Muscle layer of colon (tissue), 2 donors: ENCODE data around the gene SENP7.

Source experiments
- H3K27ac ChIP-seq: one replicate; pipeline ENCODE4 v1.7.0; 2013; ENCODE audit warnings: low read depth, mild to moderate bottlenecking, low read length, moderate library complexity
- H3K27me3 ChIP-seq, 2 donors: one replicate each; pipeline ENCODE4 v1.7.0; 2013; ENCODE audit warnings: low read length in 2 of 2, mild to moderate bottlenecking in 2 of 2; ENCODE audit not compliant: insufficient read depth in 2 of 2, control insufficient read depth in 1 of 2
- H3K36me3 ChIP-seq: one replicate; pipeline ENCODE4 v1.7.0; 2013; ENCODE audit warnings: mild to moderate bottlenecking, low read length; ENCODE audit not compliant: insufficient read depth
- H3K4me1 ChIP-seq: one replicate; pipeline ENCODE4 v1.7.0; 2013; ENCODE audit warnings: mild to moderate bottlenecking, low read length; ENCODE audit not compliant: insufficient read depth
- H3K4me3 ChIP-seq, 2 donors: one replicate each; pipeline ENCODE4 v1.7.0; 2013; ENCODE audit warnings: low read length in 2 of 2, low read depth in 1 of 2, mild to moderate bottlenecking in 1 of 2, moderate library complexity in 1 of 2
- H3K9ac ChIP-seq: one replicate; pipeline ENCODE4 v1.7.0; 2013; ENCODE audit warnings: low read length
- H3K9me3 ChIP-seq: one replicate; pipeline ENCODE4 v1.7.0; 2013; ENCODE audit warnings: mild to moderate bottlenecking, low read length
- donor health status: abdominal sarcoma.
- donor health status: Adenocarcinoma of cecum.

Gene SENP7

DNA sequence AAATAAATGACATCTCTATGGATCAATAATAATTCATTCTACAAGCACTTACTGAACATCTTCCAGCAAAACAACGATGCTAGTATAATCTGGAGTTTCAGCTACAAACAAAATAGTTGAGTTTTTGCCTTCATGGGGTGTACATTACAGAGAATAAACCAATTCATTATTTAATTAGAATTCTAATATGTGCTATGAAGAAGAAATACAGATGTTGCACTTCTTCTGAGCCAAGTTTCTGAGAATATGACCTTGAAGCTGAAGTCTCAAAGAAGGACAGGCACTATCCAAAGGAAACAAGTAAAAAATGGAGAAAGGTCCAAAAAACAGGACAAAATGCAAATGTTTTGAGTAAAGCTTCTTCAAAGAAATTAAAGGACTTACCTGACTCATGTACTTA is 94.2 kb downstream of the SENP7 start:
- Histone ChIP-seq H3K27ac (no peak overlapping the region), H3K9me3 (no peaks in the 10 kb centered on the region), H3K27me3 (no peaks in the 10 kb centered on the region), H3K4me3 (no peak overlapping the region), H3K36me3 (no peaks in the 10 kb centered on the region), H3K9ac (no peak overlapping the region), H3K4me1 (no peaks in the 10 kb centered on the region)

DNA sequence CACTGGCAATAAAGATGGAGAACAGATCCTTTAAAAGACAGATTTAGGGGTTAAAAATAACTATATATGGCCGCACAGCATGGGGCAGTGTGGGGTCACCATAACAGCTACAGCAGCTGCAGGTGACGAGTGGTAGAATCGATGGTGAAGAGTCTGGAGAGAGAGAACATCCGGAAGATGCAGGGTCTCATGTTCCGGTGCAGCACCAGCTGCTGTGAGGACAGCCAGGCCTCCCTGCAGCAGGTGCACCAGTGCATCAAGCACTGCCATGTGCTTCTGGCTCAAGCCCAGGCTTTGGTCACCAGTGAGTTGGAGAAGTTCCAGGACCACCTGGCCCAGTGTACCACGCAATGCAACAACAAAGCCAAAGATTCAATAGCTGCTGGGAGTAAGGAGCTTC is 98.9 kb downstream of the SENP7 start:
- H3K36me3 ChIP-seq, result no peaks in the 10 kb centered on the region
- no peaks in the 10 kb centered on the region for H3K27me3 ChIP-seq
- H3K9ac ChIP-seq, result no peak overlapping the region

GRCh38 chr3:101413656-101414055 is 99.4 kb downstream of the SENP7 start:
- H3K27me3 ChIP-seq, result no peaks in the 10 kb centered on the region
- no peaks in the 10 kb centered on the region for H3K9me3 ChIP-seq
- H3K4me3 ChIP-seq, result no peak overlapping the region
- no peak overlapping the region for H3K27ac ChIP-seq
- H3K4me1 ChIP-seq, result no peaks in the 10 kb centered on the region
- no peak overlapping the region for H3K9ac ChIP-seq
- no peaks in the 10 kb centered on the region for H3K36me3 ChIP-seq

More for the DNA sequence above, 98.9 kb downstream of the SENP7 start:
- H3K27ac ChIP-seq, result no peak overlapping the region
- H3K4me3 ChIP-seq, result no peak overlapping the region
- H3K9me3 ChIP-seq, result no peaks in the 10 kb centered on the region
- no peaks in the 10 kb centered on the region for H3K4me1 ChIP-seq

GRCh38 chr3:101391413-101391950 is 121.5 kb downstream of the SENP7 start:
- Histone ChIP-seq H3K4me3 (no peak overlapping the region), H3K9ac (no peak overlapping the region), H3K27me3 (no peaks in the 10 kb centered on the region), H3K36me3 (no peaks in the 10 kb centered on the region), H3K4me1 (peaks cover 5% of the 10 kb centered on the region), H3K9me3 (no peaks in the 10 kb centered on the region), H3K27ac (no peak overlapping the region)

DNA sequence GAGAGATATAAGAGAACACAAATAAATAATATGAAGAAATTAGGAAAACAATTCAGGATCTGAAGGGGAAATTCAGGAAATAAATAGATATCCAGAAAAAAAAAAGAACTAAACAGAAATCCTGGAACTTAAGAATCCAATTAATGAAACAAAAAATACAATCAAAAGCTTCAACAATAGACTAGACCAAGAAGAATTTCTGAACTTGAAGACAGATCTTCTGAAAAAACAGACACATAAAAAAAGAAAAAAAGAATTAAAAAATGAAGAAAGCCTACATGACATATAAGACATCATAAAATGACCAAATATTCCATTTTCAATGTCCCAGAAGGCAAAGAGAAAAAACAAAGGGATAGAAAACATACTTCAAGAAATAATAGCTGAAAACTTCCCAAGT is 124.3 kb downstream of the SENP7 start:
- Histone ChIP-seq H3K27ac (no peak overlapping the region), H3K36me3 (no peaks in the 10 kb centered on the region), H3K27me3 (no peaks in the 10 kb centered on the region), H3K4me3 (no peak overlapping the region), H3K4me1 (peaks cover 18% of the 10 kb centered on the region), H3K9me3 (no peaks in the 10 kb centered on the region), H3K9ac (no peak overlapping the region)

DNA sequence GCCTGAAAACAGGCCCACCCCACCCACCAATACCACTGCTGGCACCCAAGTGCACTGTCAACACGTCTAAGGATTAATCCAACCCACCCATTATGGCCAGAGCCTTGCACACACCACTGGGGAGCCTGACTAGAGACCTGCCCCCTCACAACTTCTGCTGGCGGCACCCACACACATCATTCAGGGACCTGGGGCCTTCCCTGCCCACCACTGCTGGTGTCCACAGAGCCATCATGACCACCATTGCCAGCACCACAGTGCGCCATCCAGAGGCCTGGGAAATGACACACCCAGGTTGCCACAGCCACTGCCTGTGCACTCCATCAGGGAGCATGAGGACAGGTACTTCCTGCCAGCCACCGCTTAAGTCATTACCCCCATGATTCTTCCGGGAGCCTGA is 125.7 kb downstream of the SENP7 start:
- H3K4me3 ChIP-seq, result no peak overlapping the region
- H3K27me3 ChIP-seq, result no peaks in the 10 kb centered on the region
- H3K36me3 ChIP-seq, result no peaks in the 10 kb centered on the region
- peaks cover 26% of the 10 kb centered on the region for H3K4me1 ChIP-seq
- H3K9me3 ChIP-seq, result no peaks in the 10 kb centered on the region
- H3K27ac ChIP-seq, result no peak overlapping the region
- H3K9ac ChIP-seq, result no peak overlapping the region

GRCh38 chr3:101384426-101384825 is 128.6 kb downstream of the SENP7 start:
- Histone ChIP-seq H3K4me3 (no peak overlapping the region), H3K9me3 (no peaks in the 10 kb centered on the region), H3K27me3 (no peaks in the 10 kb centered on the region), H3K36me3 (no peaks in the 10 kb centered on the region), H3K9ac (no peak overlapping the region), H3K4me1 (peaks cover 32% of the 10 kb centered on the region), H3K27ac (no peak overlapping the region)

DNA sequence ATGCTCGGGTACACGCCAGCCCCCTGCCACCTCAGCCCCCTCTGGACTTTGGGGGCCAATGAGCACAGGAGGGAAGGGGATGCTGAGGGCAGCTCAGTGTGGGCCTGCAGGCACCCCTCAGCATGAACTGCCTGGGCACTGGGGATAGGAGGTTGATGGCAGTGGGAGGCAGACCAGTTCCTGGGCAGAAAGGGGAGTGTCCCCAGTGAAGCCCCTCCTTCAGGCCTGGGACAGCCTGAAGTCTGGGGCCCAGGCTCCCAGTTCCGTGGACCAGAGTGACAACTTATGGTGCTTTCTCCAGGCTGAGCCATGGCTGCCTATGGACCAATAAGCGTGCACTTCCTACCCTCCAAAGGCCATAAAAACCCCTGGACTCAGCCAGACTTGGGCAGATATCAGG is 129.4 kb downstream of the SENP7 start:
- Histone ChIP-seq H3K27ac (no peak overlapping the region), H3K9me3 (no peaks in the 10 kb centered on the region), H3K4me1 (peaks cover 32% of the 10 kb centered on the region), H3K27me3 (no peaks in the 10 kb centered on the region), H3K4me3 (no peak overlapping the region), H3K36me3 (no peaks in the 10 kb centered on the region), H3K9ac (no peak overlapping the region)

DNA sequence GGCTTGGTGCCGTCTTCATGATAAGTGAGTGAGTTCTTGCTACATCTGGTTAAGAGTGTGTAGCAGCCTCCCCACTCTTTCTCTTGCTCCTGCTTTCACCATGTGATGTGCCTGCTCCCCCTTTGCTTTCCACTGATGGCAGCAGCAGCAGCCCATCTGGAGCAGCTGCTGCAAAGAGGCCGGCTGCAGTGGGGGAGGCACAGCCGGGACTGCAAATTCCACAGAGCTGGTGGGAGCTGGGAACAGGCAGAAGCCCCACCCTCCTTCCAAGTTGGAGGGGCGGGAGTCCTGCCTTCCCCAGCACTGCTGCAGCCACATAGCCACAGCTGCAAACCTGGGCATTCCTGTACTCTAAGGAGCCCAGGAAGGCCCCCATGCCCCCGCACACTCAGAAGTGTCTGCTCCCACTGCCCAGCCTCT is 129.8 kb downstream of the SENP7 start:
- Histone ChIP-seq H3K4me1 (peaks cover 34% of the 10 kb centered on the region), H3K27ac (no peak overlapping the region), H3K4me3 (no peak overlapping the region), H3K36me3 (no peaks in the 10 kb centered on the region), H3K9me3 (no peaks in the 10 kb centered on the region), H3K9ac (no peak overlapping the region), H3K27me3 (no peaks in the 10 kb centered on the region)

- H3K36me3 ChIP-seq, result no peaks in the 10 kb centered on the region
- H3K27ac ChIP-seq, result no peak overlapping the region
- H3K9ac ChIP-seq, result no peak overlapping the region
- peaks cover 46% of the 10 kb centered on the region for H3K4me1 ChIP-seq
- H3K4me3 ChIP-seq, result no peak overlapping the region
- no peaks in the 10 kb centered on the region for H3K27me3 ChIP-seq
- no peaks in the 10 kb centered on the region for H3K9me3 ChIP-seq
Measured at GRCh38 chr3:101381809-101382208, 131.2 kb downstream of the SENP7 start.

- no peak overlapping the region for H3K27ac ChIP-seq
- no peaks in the 10 kb centered on the region for H3K36me3 ChIP-seq
- peaks cover 31% of the 10 kb centered on the region for H3K4me1 ChIP-seq
- H3K9ac ChIP-seq, result no peak overlapping the region
- no peaks in the 10 kb centered on the region for H3K9me3 ChIP-seq
- H3K4me3 ChIP-seq, result no peak overlapping the region
- H3K27me3 ChIP-seq, result no peaks in the 10 kb centered on the region
Measured at GRCh38 chr3:101379658-101380376, 133.2 kb downstream of the SENP7 start.

- H3K36me3 ChIP-seq, result no peaks in the 10 kb centered on the region
- no peak overlapping the region for H3K27ac ChIP-seq
- H3K9me3 ChIP-seq, result no peaks in the 10 kb centered on the region
- no peak overlapping the region for H3K9ac ChIP-seq
- H3K27me3 ChIP-seq, result no peaks in the 10 kb centered on the region
- no peak overlapping the region for H3K4me3 ChIP-seq
- H3K4me1 ChIP-seq, result peaks cover 27% of the 10 kb centered on the region
Measured at GRCh38 chr3:101377796-101378195, 135.2 kb downstream of the SENP7 start.
